ENCODE measurements around the gene DGKB.

The DGKB gene

GRCh38 chr7:14381306-14381705 is 521.2 kb downstream of the DGKB start:
- H3K4me1 ChIP-seq (ENCODE audit: control insufficient read depth, insufficient read depth, low read length) = no peaks in the 10 kb centered on the region
- no peak overlapping the region for H3K4me3 ChIP-seq (ENCODE audit: low read length)
- no peaks in the 10 kb centered on the region for H3K36me3 ChIP-seq (ENCODE audit: control insufficient read depth, insufficient read depth, low read length)
- no peaks in the 10 kb centered on the region for H3K9me3 ChIP-seq (ENCODE audit: control insufficient read depth, low read length)
- no peak overlapping the region for H3K9ac ChIP-seq (ENCODE audit: low read length)
- H3K27me3 ChIP-seq (ENCODE audit: control insufficient read depth, insufficient read depth, low read length) = no peaks in the 10 kb centered on the region

DNA sequence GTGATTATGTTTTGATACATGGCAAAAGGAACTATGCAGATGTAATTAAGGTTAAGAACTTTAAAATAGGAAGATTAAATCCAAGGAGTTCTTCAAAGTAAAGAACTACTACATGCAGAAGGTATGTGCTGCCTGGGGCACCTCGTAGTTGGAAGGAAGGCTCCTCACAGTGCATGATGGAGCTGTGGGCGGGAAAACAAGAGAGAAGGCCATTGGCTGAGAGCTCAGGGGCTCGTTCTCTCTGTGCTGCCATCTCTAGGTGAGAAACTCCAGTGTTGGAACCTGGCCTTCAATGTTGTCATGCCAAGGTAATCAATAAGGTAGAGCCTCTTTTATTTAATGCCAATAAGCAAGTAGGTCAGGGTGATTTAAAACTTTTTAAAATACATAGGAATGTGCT is 521.7 kb downstream of the DGKB start:
- Histone ChIP-seq H3K36me3 (ENCODE audit: control insufficient read depth, insufficient read depth, low read length) (no peaks in the 10 kb centered on the region), H3K4me1 (ENCODE audit: control insufficient read depth, insufficient read depth, low read length) (no peaks in the 10 kb centered on the region), H3K9ac (ENCODE audit: low read length) (no peak overlapping the region), H3K9me3 (ENCODE audit: control insufficient read depth, low read length) (no peaks in the 10 kb centered on the region), H3K4me3 (ENCODE audit: low read length) (no peak overlapping the region), H3K27me3 (ENCODE audit: control insufficient read depth, insufficient read depth, low read length) (no peaks in the 10 kb centered on the region)

DNA sequence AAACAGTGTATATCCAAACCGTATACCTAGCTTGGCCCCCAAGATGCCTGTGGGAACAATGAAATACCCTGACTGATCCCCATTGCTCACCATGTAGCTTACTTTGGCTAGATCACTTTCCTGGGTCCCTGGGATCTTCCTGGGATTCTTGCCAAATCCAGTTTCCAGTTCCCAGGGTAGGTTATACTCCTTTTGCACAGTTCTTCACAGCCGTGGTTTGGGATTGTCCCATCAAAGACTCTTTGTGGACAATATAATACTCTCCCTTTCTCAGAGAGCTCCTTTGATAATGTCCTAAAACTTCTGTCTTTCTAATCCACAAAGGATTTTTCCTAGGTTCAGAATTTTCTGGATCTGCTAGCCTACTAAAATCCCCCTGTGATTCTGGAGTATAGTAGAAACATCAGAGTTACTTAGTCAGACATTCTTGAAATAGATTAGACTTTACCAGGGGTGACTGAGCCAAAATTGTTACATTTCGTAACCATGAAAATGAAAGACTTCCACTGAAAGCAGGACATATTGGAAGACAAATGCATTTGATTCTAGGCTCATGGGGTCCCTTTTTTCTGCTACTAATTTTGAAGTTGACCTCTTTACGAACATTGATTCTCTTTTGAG is 524.8 kb downstream of the DGKB start:
- H3K27me3 ChIP-seq (ENCODE audit: control insufficient read depth, insufficient read depth, low read length) = no peaks in the 10 kb centered on the region
- no peaks in the 10 kb centered on the region for H3K4me1 ChIP-seq (ENCODE audit: control insufficient read depth, insufficient read depth, low read length)
- H3K9ac ChIP-seq (ENCODE audit: low read length) = no peak overlapping the region
- no peaks in the 10 kb centered on the region for H3K9me3 ChIP-seq (ENCODE audit: control insufficient read depth, low read length)
- H3K36me3 ChIP-seq (ENCODE audit: control insufficient read depth, insufficient read depth, low read length) = no peaks in the 10 kb centered on the region
- no peak overlapping the region for H3K4me3 ChIP-seq (ENCODE audit: low read length)

DNA sequence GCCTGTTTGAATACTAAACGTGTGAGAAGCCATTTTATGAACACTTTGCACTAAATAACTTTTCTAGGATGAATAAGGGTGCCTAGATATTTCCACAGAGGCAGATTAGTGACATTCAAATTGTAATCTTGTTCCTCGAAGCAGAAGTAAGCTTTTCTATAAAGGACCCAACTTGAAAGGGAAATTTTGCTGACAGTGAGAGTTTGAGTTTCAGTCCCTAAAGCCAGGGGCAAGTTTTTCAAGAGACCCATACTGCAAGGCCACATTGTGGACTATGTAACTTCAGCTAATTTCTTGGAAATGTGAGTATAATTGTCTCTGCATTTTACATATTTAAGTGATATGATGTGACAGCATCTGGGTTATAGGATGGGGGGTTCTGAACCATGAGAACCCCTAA is 525.8 kb downstream of the DGKB start:
- Histone ChIP-seq H3K9me3 (ENCODE audit: control insufficient read depth, low read length) (no peaks in the 10 kb centered on the region), H3K4me1 (ENCODE audit: control insufficient read depth, insufficient read depth, low read length) (no peaks in the 10 kb centered on the region), H3K36me3 (ENCODE audit: control insufficient read depth, insufficient read depth, low read length) (no peaks in the 10 kb centered on the region), H3K27me3 (ENCODE audit: control insufficient read depth, insufficient read depth, low read length) (no peaks in the 10 kb centered on the region), H3K4me3 (ENCODE audit: low read length) (no peak overlapping the region), H3K9ac (ENCODE audit: low read length) (no peak overlapping the region)

- H3K4me1 ChIP-seq (ENCODE audit: control insufficient read depth, insufficient read depth, low read length) = no peaks in the 10 kb centered on the region
- H3K9ac ChIP-seq (ENCODE audit: low read length) = no peak overlapping the region
- no peak overlapping the region for H3K4me3 ChIP-seq (ENCODE audit: low read length)
- H3K36me3 ChIP-seq (ENCODE audit: control insufficient read depth, insufficient read depth, low read length) = no peaks in the 10 kb centered on the region
- H3K9me3 ChIP-seq (ENCODE audit: control insufficient read depth, low read length) = no peaks in the 10 kb centered on the region
- H3K27me3 ChIP-seq (ENCODE audit: control insufficient read depth, insufficient read depth, low read length) = no peaks in the 10 kb centered on the region
These were observed 526.6 kb downstream of the DGKB start for GRCh38 chr7:14375998-14376397.

- H3K4me3 ChIP-seq (ENCODE audit: low read length) = no peak overlapping the region
- no peaks in the 10 kb centered on the region for H3K4me1 ChIP-seq (ENCODE audit: control insufficient read depth, insufficient read depth, low read length)
- no peak overlapping the region for H3K9ac ChIP-seq (ENCODE audit: low read length)
- no peaks in the 10 kb centered on the region for H3K36me3 ChIP-seq (ENCODE audit: control insufficient read depth, insufficient read depth, low read length)
- no peaks in the 10 kb centered on the region for H3K9me3 ChIP-seq (ENCODE audit: control insufficient read depth, low read length)
- no peaks in the 10 kb centered on the region for H3K27me3 ChIP-seq (ENCODE audit: control insufficient read depth, insufficient read depth, low read length)
These were observed 528.2 kb downstream of the DGKB start for GRCh38 chr7:14374336-14374735.

DNA sequence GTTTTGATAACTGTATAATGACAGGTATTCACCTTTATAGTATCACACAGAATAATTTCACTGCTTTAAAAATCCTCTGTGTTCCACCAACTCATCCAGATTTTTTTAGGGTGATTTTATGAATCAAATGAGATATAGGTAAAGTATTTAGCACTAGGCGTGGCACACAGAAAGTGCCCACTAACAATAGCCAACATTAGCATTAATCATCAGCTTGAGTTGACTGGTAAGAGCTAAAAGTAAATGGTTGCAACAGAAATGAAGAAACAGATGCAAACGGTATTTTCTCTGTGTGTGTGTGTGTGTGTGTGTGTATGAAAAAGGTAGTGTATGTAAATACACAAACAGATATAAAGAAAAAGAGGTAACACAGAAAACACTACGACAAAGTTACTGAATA is 534.3 kb downstream of the DGKB start:
- H3K4me3 ChIP-seq (ENCODE audit: low read length) = no peak overlapping the region
- no peaks in the 10 kb centered on the region for H3K4me1 ChIP-seq (ENCODE audit: control insufficient read depth, insufficient read depth, low read length)

GRCh38 chr7:14351167-14351566 is 551.4 kb downstream of the DGKB start:
- H3K4me1 ChIP-seq (ENCODE audit: control insufficient read depth, insufficient read depth, low read length) = no peaks in the 10 kb centered on the region

More for the DNA sequence above, 534.3 kb downstream of the DGKB start:
- Histone ChIP-seq H3K9ac (ENCODE audit: low read length) (no peak overlapping the region), H3K36me3 (ENCODE audit: control insufficient read depth, insufficient read depth, low read length) (no peaks in the 10 kb centered on the region), H3K9me3 (ENCODE audit: control insufficient read depth, low read length) (no peaks in the 10 kb centered on the region), H3K27me3 (ENCODE audit: control insufficient read depth, insufficient read depth, low read length) (no peaks in the 10 kb centered on the region)

GRCh38 chr7:14341200-14341775 is 561.3 kb downstream of the DGKB start:
- Histone ChIP-seq H3K9ac (ENCODE audit: low read length) (no peak overlapping the region), H3K4me3 (ENCODE audit: low read length) (no peak overlapping the region), H3K36me3 (ENCODE audit: control insufficient read depth, insufficient read depth, low read length) (no peaks in the 10 kb centered on the region), H3K9me3 (ENCODE audit: control insufficient read depth, low read length) (no peaks in the 10 kb centered on the region), H3K27me3 (ENCODE audit: control insufficient read depth, insufficient read depth, low read length) (no peaks in the 10 kb centered on the region), H3K4me1 (ENCODE audit: control insufficient read depth, insufficient read depth, low read length) (no peaks in the 10 kb centered on the region)

More at GRCh38 chr7:14351167-14351566, 551.4 kb downstream of the DGKB start:
- Histone ChIP-seq H3K9ac (ENCODE audit: low read length) (no peak overlapping the region), H3K27me3 (ENCODE audit: control insufficient read depth, insufficient read depth, low read length) (no peaks in the 10 kb centered on the region), H3K36me3 (ENCODE audit: control insufficient read depth, insufficient read depth, low read length) (no peaks in the 10 kb centered on the region), H3K9me3 (ENCODE audit: control insufficient read depth, low read length) (no peaks in the 10 kb centered on the region), H3K4me3 (ENCODE audit: low read length) (no peak overlapping the region)

GRCh38 chr7:14340393-14341074 is 562.0 kb downstream of the DGKB start:
- no peaks in the 10 kb centered on the region for H3K4me1 ChIP-seq (ENCODE audit: control insufficient read depth, insufficient read depth, low read length)
- H3K36me3 ChIP-seq (ENCODE audit: control insufficient read depth, insufficient read depth, low read length) = no peaks in the 10 kb centered on the region
- H3K27me3 ChIP-seq (ENCODE audit: control insufficient read depth, insufficient read depth, low read length) = no peaks in the 10 kb centered on the region
- no peaks in the 10 kb centered on the region for H3K9me3 ChIP-seq (ENCODE audit: control insufficient read depth, low read length)
- H3K4me3 ChIP-seq (ENCODE audit: low read length) = no peak overlapping the region
- no peak overlapping the region for H3K9ac ChIP-seq (ENCODE audit: low read length)

GRCh38 chr7:14339861-14340260 is 562.7 kb downstream of the DGKB start:
- no peak overlapping the region for H3K9ac ChIP-seq (ENCODE audit: low read length)
- no peak overlapping the region for H3K4me3 ChIP-seq (ENCODE audit: low read length)
- H3K9me3 ChIP-seq (ENCODE audit: control insufficient read depth, low read length) = no peaks in the 10 kb centered on the region
- H3K27me3 ChIP-seq (ENCODE audit: control insufficient read depth, insufficient read depth, low read length) = no peaks in the 10 kb centered on the region
- no peaks in the 10 kb centered on the region for H3K36me3 ChIP-seq (ENCODE audit: control insufficient read depth, insufficient read depth, low read length)
- H3K4me1 ChIP-seq (ENCODE audit: control insufficient read depth, insufficient read depth, low read length) = no peaks in the 10 kb centered on the region

DNA sequence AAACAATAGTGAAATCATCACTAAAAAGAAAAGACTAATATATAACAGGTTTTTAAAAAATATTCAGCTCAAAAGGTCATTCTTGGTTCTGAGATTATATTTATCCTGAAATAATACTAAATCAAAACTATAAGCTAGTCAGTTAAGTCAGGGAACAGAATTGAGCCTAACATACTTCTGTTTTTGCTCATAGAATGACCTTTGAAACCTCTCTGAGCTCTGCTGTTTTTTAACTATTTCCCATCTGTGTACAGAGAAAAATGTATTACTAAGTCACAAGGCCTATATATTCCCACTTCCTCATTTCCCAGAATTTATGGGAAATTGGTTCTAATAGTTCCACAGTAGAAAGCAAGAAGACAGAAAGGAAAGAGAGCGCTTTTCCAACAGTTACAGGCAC is 566.3 kb downstream of the DGKB start:
- H3K9ac ChIP-seq (ENCODE audit: low read length) = no peak overlapping the region
- H3K9me3 ChIP-seq (ENCODE audit: control insufficient read depth, low read length) = no peaks in the 10 kb centered on the region
- no peak overlapping the region for H3K4me3 ChIP-seq (ENCODE audit: low read length)
- H3K27me3 ChIP-seq (ENCODE audit: control insufficient read depth, insufficient read depth, low read length) = no peaks in the 10 kb centered on the region
- no peaks in the 10 kb centered on the region for H3K4me1 ChIP-seq (ENCODE audit: control insufficient read depth, insufficient read depth, low read length)
- H3K36me3 ChIP-seq (ENCODE audit: control insufficient read depth, insufficient read depth, low read length) = no peaks in the 10 kb centered on the region
